WTC11 (cell line): ENCODE data around the gene MRPL27. TPM values are rescaled to one million over a fixed set of nuclear protein-coding genes. Genes with fewer than 3 reads are reported as not detected.

Source experiments
- ATAC-seq: fragments of 200-7000 bp; cut with Tn5 transposase; 2 replicates; pipeline ENCODE4 v1.10.0; 2021; ENCODE audit warnings: mild to moderate bottlenecking, moderate library complexity
- CTCF ChIA-PET: fragments of 300-600 bp; sonication (Branson Sonifier 250); formaldehyde crosslinking; loops from one replicate; lab custom pipeline; 2021; ENCODE audit warnings: antibody characterized with exemption; lab: Charles Lee
- POLR2A ChIA-PET: fragments of 350-600 bp; sonication (Branson Sonifier 250); formaldehyde crosslinking; loops from one replicate; lab custom pipeline; 2021; ENCODE audit warnings: antibody characterized with exemption; lab: Charles Lee
- DNase-seq: peaks from one replicate; pipeline ENCODE4 v3.0.0; 2021; ENCODE audit warnings: low spot score
- H3K27ac Mint-ChIP-seq: 2 replicates; pipeline ENCODE4 v1.8.0; 2021; ENCODE audit warnings: mixed read lengths
- H3K27me3 Mint-ChIP-seq: 2 replicates; pipeline ENCODE4 v1.8.0; 2021; ENCODE audit warnings: low read depth, mild to moderate bottlenecking, moderate library complexity, mixed read lengths
- H3K36me3 Mint-ChIP-seq: 2 replicates; pipeline ENCODE4 v1.8.0; 2021; ENCODE audit warnings: mixed read lengths
- H3K4me1 Mint-ChIP-seq: 2 replicates; pipeline ENCODE4 v1.8.0; 2022; ENCODE audit warnings: mixed read lengths
- H3K4me3 Mint-ChIP-seq: 2 replicates; pipeline ENCODE4 v1.8.0; 2021; ENCODE audit warnings: mild to moderate bottlenecking, moderate library complexity, mixed read lengths
- H3K9me3 Mint-ChIP-seq: 2 replicates; pipeline ENCODE4 v1.8.0; 2021; ENCODE audit warnings: mixed read lengths
- ARID4B ChIP-seq: sonication (generic); formaldehyde crosslinking; IDR thresholded peaks from 2 replicates; pipeline ENCODE4 v1.8.0; 2023; ENCODE audit warnings: missing genetic modification reagents, mild to moderate bottlenecking, borderline replicate concordance
- ATF3 ChIP-seq: sonication (generic); formaldehyde crosslinking; conservative IDR thresholded peaks from 2 replicates; pipeline ENCODE4 v1.8.1; 2022; ENCODE audit warnings: mild to moderate bottlenecking, missing genetic modification reagents
- EMX1 ChIP-seq: fragments of 250-450 bp; sonication (Bioruptor Pico); IDR thresholded peaks from 2 replicates; pipeline ENCODE4 v1.8.0; 2021; ENCODE audit warnings: mild to moderate bottlenecking
- ERG ChIP-seq: fragments of 250-450 bp; sonication (Bioruptor Pico); IDR thresholded peaks from 2 replicates; pipeline ENCODE4 v1.8.0; 2021; ENCODE audit warnings: mild to moderate bottlenecking
- FOXK1 ChIP-seq: sonication (generic); formaldehyde crosslinking; IDR thresholded peaks from 2 replicates; pipeline ENCODE4 v1.8.0; 2022; ENCODE audit warnings: mild to moderate bottlenecking, moderate library complexity, missing genetic modification reagents
- GABPB1 ChIP-seq: sonication (generic); formaldehyde crosslinking; IDR thresholded peaks from 2 replicates; pipeline ENCODE4 v1.8.1; 2023; ENCODE audit warnings: mild to moderate bottlenecking, missing genetic modification reagents
- GTF2I ChIP-seq: fragments of 250-450 bp; sonication (Bioruptor Pico); conservative IDR thresholded peaks from 2 replicates; pipeline ENCODE4 v1.4.0; 2021; ENCODE audit warnings: mild to moderate bottlenecking
- MYBL2 ChIP-seq: sonication (generic); formaldehyde crosslinking; IDR thresholded peaks from 2 replicates; pipeline ENCODE4 v1.8.1; 2023; ENCODE audit warnings: mild to moderate bottlenecking, moderate library complexity, missing genetic modification reagents
- NFYB ChIP-seq: sonication (generic); formaldehyde crosslinking; conservative IDR thresholded peaks from 2 replicates; pipeline ENCODE4 v1.8.0; 2022; ENCODE audit warnings: low read depth, missing genetic modification reagents
- PREB ChIP-seq: sonication (generic); formaldehyde crosslinking; IDR thresholded peaks from 2 replicates; pipeline ENCODE4 v1.8.1; 2022; ENCODE audit warnings: mild to moderate bottlenecking, missing genetic modification reagents, moderate library complexity, borderline replicate concordance
- PRRX2 ChIP-seq: fragments of 250-450 bp; sonication (Bioruptor Pico); IDR thresholded peaks from 2 replicates; pipeline ENCODE4 v1.8.0; 2021; ENCODE audit warnings: mild to moderate bottlenecking
- TCF7 ChIP-seq: sonication (generic); formaldehyde crosslinking; IDR thresholded peaks from 2 replicates; pipeline ENCODE4 v1.8.0; 2022; ENCODE audit warnings: mild to moderate bottlenecking, low read depth, missing genetic modification reagents, moderate library complexity
- TEAD4 ChIP-seq: sonication (generic); formaldehyde crosslinking; IDR thresholded peaks from 2 replicates; pipeline ENCODE4 v1.8.0; 2022; ENCODE audit warnings: mild to moderate bottlenecking, missing genetic modification reagents
- USF1 ChIP-seq: sonication (generic); formaldehyde crosslinking; IDR thresholded peaks from 2 replicates; pipeline ENCODE4 v1.8.0; 2022; ENCODE audit warnings: mild to moderate bottlenecking, missing genetic modification reagents
- ZBTB21 ChIP-seq: sonication (generic); formaldehyde crosslinking; IDR thresholded peaks from 2 replicates; pipeline ENCODE4 v1.8.1; 2023; ENCODE audit warnings: mild to moderate bottlenecking, missing genetic modification reagents, borderline replicate concordance
- ZMAT4 ChIP-seq: fragments of 250-450 bp; sonication (Bioruptor Pico); IDR thresholded peaks from 2 replicates; pipeline ENCODE4 v1.9.0; 2021; ENCODE audit warnings: mild to moderate bottlenecking
- ZNF232 ChIP-seq: sonication (generic); formaldehyde crosslinking; IDR thresholded peaks from 2 replicates; pipeline ENCODE4 v1.8.0; 2022; ENCODE audit warnings: mild to moderate bottlenecking, missing genetic modification reagents
- ZNF263 ChIP-seq: sonication (generic); formaldehyde crosslinking; IDR thresholded peaks from 2 replicates; pipeline ENCODE4 v1.8.1; 2022; ENCODE audit warnings: low read depth, mild to moderate bottlenecking, moderate library complexity, missing genetic modification reagents
- ZNF281 ChIP-seq: sonication (generic); formaldehyde crosslinking; IDR thresholded peaks from 2 replicates; pipeline ENCODE4 v1.8.0; 2023; ENCODE audit warnings: mild to moderate bottlenecking, missing genetic modification reagents
- ZNF396 ChIP-seq: fragments of 250-450 bp; sonication (Bioruptor Pico); IDR thresholded peaks from 2 replicates; pipeline ENCODE4 v1.8.0; 2021; ENCODE audit warnings: mild to moderate bottlenecking, moderate library complexity, borderline replicate concordance
- ZNF416 ChIP-seq: fragments of 250-450 bp; sonication (Bioruptor Pico); IDR thresholded peaks from 2 replicates; pipeline ENCODE4 v1.9.0; 2021; ENCODE audit warnings: mild to moderate bottlenecking, inconsistent platforms
- ZNF512 ChIP-seq: sonication (generic); formaldehyde crosslinking; IDR thresholded peaks from 2 replicates; pipeline ENCODE4 v1.8.1; 2022; ENCODE audit warnings: missing genetic modification reagents, borderline replicate concordance
- total RNA-seq: library from RNA; stranded (reverse); gene quantifications from 3 replicates; pipeline ENCODE4 v1.2.3, GENCODE V29; 2021

The MRPL27 gene
- total RNA-seq, 1 experiment from 2014 or later = 80.5 TPM

- POLR2A ChIA-PET = interaction anchor here (2.3 kb wide), 1 partner anchor 16 kb away, joined by 7 read pairs; no protein-coding TSS in a partner anchor
- no peaks in the 10 kb centered on the region for H3K27me3 Mint-ChIP-seq
- TF ChIP-seq NFYB (CRISPR knock-in tag) = peak; percentile 88
- TF ChIP-seq ZNF416 (CRISPR knock-in tag) = no peak
- no peak for TF ChIP-seq ATF3 (CRISPR knock-in tag)
- TF ChIP-seq EMX1 = no peak
- TF ChIP-seq ERG (CRISPR knock-in tag) = peak; percentile 57; the same call in 1 of the 2 replicates
- TF ChIP-seq GABPB1 (CRISPR knock-in tag) = no peak
- TF ChIP-seq MYBL2 (CRISPR knock-in tag) = no peak
- no peak for TF ChIP-seq ARID4B (CRISPR knock-in tag)
- TF ChIP-seq PREB (CRISPR knock-in tag) = no peak
- no peak for TF ChIP-seq TEAD4 (CRISPR knock-in tag)
- TF ChIP-seq ZNF396 (CRISPR knock-in tag) = no peak
- TF ChIP-seq ZNF281 (CRISPR knock-in tag) = no peak
- no peak for TF ChIP-seq FOXK1 (CRISPR knock-in tag)
- no peak for TF ChIP-seq USF1 (CRISPR knock-in tag)
- no peak for TF ChIP-seq PRRX2
- no peak for TF ChIP-seq TCF7 (CRISPR knock-in tag)
- no peak for TF ChIP-seq ZNF232
- TF ChIP-seq GTF2I = no peak
- TF ChIP-seq ZMAT4 (CRISPR knock-in tag) = no peak
- no peak for TF ChIP-seq ZNF263
- no peak for TF ChIP-seq ZBTB21
- no peak for TF ChIP-seq ZNF512
Observed at GRCh38 chr17:50363217-50364060, 9.5 kb downstream of the MRPL27 start.

More at GRCh38 chr17:50363217-50364060, 9.5 kb downstream of the MRPL27 start:
- H3K36me3 Mint-ChIP-seq = peaks cover 19% of the 10 kb centered on the region
- peaks cover 36% of the 10 kb centered on the region for H3K4me1 Mint-ChIP-seq
- H3K9me3 Mint-ChIP-seq = no peaks in the 10 kb centered on the region
- CTCF ChIA-PET = interaction anchor here (0.6 to 6.9 kb wide), 12 partner anchors 11 to 218 kb away, joined by 3 to 108 read pairs (median 5); partner anchors contain the start of genes COL1A1, LRRC59, RSAD1 and XYLT2
- ATAC-seq (peak; percentile 92), DNase-seq (peak; percentile 82)
- no peak overlapping the region for H3K27ac Mint-ChIP-seq
- no peak overlapping the region for H3K4me3 Mint-ChIP-seq
